Measurements from ENCODE around the gene SLC14A1. TPM values are rescaled to one million over a fixed set of nuclear protein-coding genes. Genes with fewer than 3 reads are reported as not detected.

The SLC14A1 gene
- total and polyA plus RNA-seq, 2 of the 13 experiments (the other 11 are each of a cell fraction or from before 2014, with no cell fraction given): not detected

GRCh38 chr18:45690975-45691815, 32.8 kb upstream of the SLC14A1 start (continued):
- TF ChIP-seq PTBP1 (IDR thresholded peaks at IDR 0.05; ENCODE audit: low read depth, low read length, poor library complexity, severe bottlenecking) (no peak), HNF1A (IDR thresholded peaks at IDR 0.05; ENCODE audit: low read depth) (no peak), HNF1A (CRISPR knock-in tag; IDR thresholded peaks at IDR 0.05; ENCODE audit: borderline replicate concordance) (no peak), ZNF230 (CRISPR knock-in tag; IDR thresholded peaks at IDR 0.05) (0 out of 2 replicates have a peak, but pooled peaks have one; percentile 44)

GRCh38 chr18:45691816-45692179, 32.2 kb upstream of the SLC14A1 start:
- Histone ChIP-seq H3K27ac (ENCODE audit: extremely low read length, insufficient read depth, low read length) (no peak overlapping the region), H3K79me2 (ENCODE audit: insufficient read depth, low read length) (no peaks in the 10 kb centered on the region), H4K20me1 (ENCODE audit: insufficient read depth, low read length) (no peaks in the 10 kb centered on the region), H3K9ac (ENCODE audit: insufficient read depth, low read depth, low read length) (no peak overlapping the region), H3K36me3 (replicated peaks in 1 of 2; ENCODE audit: control insufficient read depth in 1 of 2, insufficient read depth in 2 of 2, low read length in 2 of 2) (no peaks in the 10 kb centered on the region), H3K9me3 (ENCODE audit: low read length) (no peaks in the 10 kb centered on the region), H3K4me1 (ENCODE audit: insufficient read depth, low read length) (no peaks in the 10 kb centered on the region), H3K4me3 (replicated peaks in 1 of 3; ENCODE audit: insufficient read depth in 1 of 3, low read depth in 2 of 3, low read length in 3 of 3) (no peak overlapping the region), H3K4me2 (ENCODE audit: low read depth, low read length) (no peak overlapping the region), H3K27me3 (ENCODE audit: control insufficient read depth in 1 of 2, insufficient read depth in 2 of 2, low read length in 2 of 2) (no peaks in the 10 kb centered on the region; a peak in 2 of 5 replicates), H2AFZ (ENCODE audit: low read length) (no peak overlapping the region)
- in situ Hi-C loops (cut with HindIII; ENCODE audit: extremely low pct_ligation_motif_present, low pct_unique_long_range_greater_than_20kb) (loop anchor here (10.0 kb wide), 1 partner anchor 383 kb away; the partner anchor contains the start of gene PSTPIP2), intact Hi-C loops (cut with micrococcal nuclease; ENCODE audit: unreplicated experiment) (loop anchor here (1.0 to 5.0 kb wide), 4 partner anchors 160 to 382 kb away; partner anchors contain the start of gene EPG5)
- ATAC-seq (peak; percentile 26; the same call in 2 of the 3 replicates), DNase-seq (ENCODE audit: low spot score) (no peak), FAIRE-seq (no peak)
- no TSS peak for BruUV-seq (replicated peaks)
- ChIA-PET POLR2A (no interaction called here), CTCF (ENCODE audit: low intra/inter-chr PET ratio, low total read pairs) (interaction anchor here (0.7 to 1.7 kb wide), 6 partner anchors 116 to 382 kb away, joined by 3 to 7 read pairs (median 4); no protein-coding TSS in a partner anchor)
- 0% methylated on average over 1 of the region's 7 CpGs for WGBS (ENCODE audit: low lambda C conversion rate)
- TF ChIP-seq FOSL2 (CRISPR knock-in tag; IDR thresholded peaks at IDR 0.05) (no peak), RNF2 (conservative IDR thresholded peaks at IDR 0.05; ENCODE audit: low read depth) (no peak), CSRNP2 (CRISPR knock-in tag; conservative IDR thresholded peaks at IDR 0.05; ENCODE audit: low read depth) (no peak), ZBTB49 (CRISPR knock-in tag; IDR thresholded peaks at IDR 0.05; ENCODE audit: borderline replicate concordance) (no peak), RELA (CRISPR knock-in tag; IDR thresholded peaks at IDR 0.05) (no peak), HDAC1 (CRISPR knock-in tag; IDR thresholded peaks at IDR 0.05) (no peak)

Measured in HepG2 (cell line).